Nephron progenitor cell (in vitro differentiated cells): ENCODE results near the gene MAGEA4.
A peak's percentile ranks its signal among the peaks of the same experiment; 100 is the strongest.

Experiments
- DNase-seq: peaks from one replicate; pipeline ENCODE4 v3.0.0; 2021
- H3K27ac Mint-ChIP-seq: 2 replicates; pipeline ENCODE4 v1.8.0; 2021; ENCODE audit warnings: mild to moderate bottlenecking, moderate library complexity, mixed read lengths
- H3K27me3 Mint-ChIP-seq: 2 replicates; pipeline ENCODE4 v1.8.0; 2021; ENCODE audit warnings: mild to moderate bottlenecking, low read depth, mixed read lengths; ENCODE audit not compliant: poor library complexity
- H3K36me3 Mint-ChIP-seq: 2 replicates; pipeline ENCODE4 v1.8.0; 2021; ENCODE audit warnings: low read depth, mixed read lengths
- H3K4me1 Mint-ChIP-seq: 2 replicates; pipeline ENCODE4 v1.8.0; 2021; ENCODE audit warnings: mixed read lengths
- H3K4me3 Mint-ChIP-seq: 2 replicates; pipeline ENCODE4 v1.8.0; 2021; ENCODE audit warnings: mild to moderate bottlenecking, moderate library complexity, mixed read lengths
- H3K9me3 Mint-ChIP-seq: 2 replicates; pipeline ENCODE4 v1.8.0; 2021; ENCODE audit warnings: mild to moderate bottlenecking, moderate library complexity, mixed read lengths
- TF ChIP-seq, protein P1 (sequence below): fragments of 200-600 bp; sonication (generic); IDR thresholded peaks from 2 replicates; pipeline ENCODE4 v1.5.0; 2021; ENCODE audit warnings: antibody characterized with exemption

MAGEA4 gene

DNA sequence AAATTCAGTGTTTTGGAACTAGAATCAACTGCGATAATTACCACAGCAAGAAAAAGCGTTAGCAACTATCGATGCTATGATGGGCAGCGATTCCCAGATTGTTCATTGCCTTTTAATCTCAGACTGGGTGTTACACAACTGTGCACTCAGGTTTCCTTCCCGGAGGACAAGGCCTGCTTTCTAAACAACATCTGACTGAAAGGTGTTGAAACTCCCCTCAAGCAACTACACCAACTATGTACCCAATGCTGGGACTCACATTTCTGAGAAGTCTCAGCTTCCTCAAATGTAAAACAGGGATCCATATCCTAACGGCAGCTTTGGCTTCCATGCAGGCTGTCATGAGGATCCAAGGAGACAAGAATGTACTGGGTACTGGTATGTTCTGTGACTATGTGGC, 53.5 kb downstream of the MAGEA4 start:
- H3K36me3 Mint-ChIP-seq: peaks cover 10% of the 10 kb centered on the region
- no peak for DNase-seq
- no peak overlapping the region for H3K27ac Mint-ChIP-seq
- H3K4me1 Mint-ChIP-seq: no peaks in the 10 kb centered on the region
- no peak overlapping the region for H3K4me3 Mint-ChIP-seq
- peaks cover 10% of the 10 kb centered on the region for H3K27me3 Mint-ChIP-seq
- peaks cover 57% of the 10 kb centered on the region for H3K9me3 Mint-ChIP-seq
- TF ChIP-seq, protein P1, sequence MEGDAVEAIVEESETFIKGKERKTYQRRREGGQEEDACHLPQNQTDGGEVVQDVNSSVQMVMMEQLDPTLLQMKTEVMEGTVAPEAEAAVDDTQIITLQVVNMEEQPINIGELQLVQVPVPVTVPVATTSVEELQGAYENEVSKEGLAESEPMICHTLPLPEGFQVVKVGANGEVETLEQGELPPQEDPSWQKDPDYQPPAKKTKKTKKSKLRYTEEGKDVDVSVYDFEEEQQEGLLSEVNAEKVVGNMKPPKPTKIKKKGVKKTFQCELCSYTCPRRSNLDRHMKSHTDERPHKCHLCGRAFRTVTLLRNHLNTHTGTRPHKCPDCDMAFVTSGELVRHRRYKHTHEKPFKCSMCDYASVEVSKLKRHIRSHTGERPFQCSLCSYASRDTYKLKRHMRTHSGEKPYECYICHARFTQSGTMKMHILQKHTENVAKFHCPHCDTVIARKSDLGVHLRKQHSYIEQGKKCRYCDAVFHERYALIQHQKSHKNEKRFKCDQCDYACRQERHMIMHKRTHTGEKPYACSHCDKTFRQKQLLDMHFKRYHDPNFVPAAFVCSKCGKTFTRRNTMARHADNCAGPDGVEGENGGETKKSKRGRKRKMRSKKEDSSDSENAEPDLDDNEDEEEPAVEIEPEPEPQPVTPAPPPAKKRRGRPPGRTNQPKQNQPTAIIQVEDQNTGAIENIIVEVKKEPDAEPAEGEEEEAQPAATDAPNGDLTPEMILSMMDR: no peak

DNA sequence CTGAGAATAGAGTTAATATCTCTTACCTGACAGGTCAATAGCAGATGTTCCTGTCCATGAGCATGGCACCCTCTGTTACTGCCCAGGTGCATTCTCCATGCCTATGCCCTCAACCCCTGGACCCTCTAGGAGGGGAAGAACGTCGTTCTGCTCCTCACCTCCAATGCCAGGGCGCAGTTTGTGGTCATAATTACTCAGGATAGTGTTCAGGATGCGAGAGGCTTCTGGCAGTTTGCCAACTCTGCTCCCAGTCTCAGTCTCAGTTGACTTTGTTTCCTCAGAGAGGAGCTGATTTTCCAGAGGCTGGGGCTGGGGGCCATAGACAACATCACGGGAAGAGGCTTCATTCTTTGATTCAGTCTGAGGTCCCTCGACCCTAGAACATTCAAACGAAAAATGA, 57.3 kb downstream of the MAGEA4 start:
- Mint-ChIP-seq H3K27ac (no peak overlapping the region), H3K36me3 (peaks cover 10% of the 10 kb centered on the region), H3K27me3 (peaks cover 24% of the 10 kb centered on the region), H3K4me3 (no peak overlapping the region), H3K9me3 (peaks cover 57% of the 10 kb centered on the region), H3K4me1 (peaks cover 10% of the 10 kb centered on the region)
- TF ChIP-seq, protein P1: no peak
- DNase-seq: no peak

DNA sequence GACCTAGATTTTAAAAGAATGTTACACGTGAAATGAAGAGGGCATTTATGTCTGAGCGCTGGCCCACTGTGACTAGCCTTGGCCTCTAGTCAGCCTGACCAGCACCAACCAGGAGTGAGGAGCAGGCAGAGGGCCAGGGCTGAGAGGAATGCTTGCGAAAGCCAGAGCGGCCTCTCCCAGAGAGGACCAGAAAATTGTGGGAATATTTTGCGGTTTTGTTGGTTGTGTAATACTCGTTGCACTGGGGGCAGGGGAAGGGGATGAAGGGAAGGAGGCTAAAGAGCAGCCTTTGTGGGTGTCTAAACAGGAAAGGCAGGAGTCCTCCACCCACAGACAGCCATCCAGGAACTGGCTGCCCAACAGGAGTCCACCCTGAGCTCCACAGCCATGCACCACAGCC, 58.0 kb downstream of the MAGEA4 start:
- peaks cover 60% of the 10 kb centered on the region for H3K9me3 Mint-ChIP-seq
- H3K4me3 Mint-ChIP-seq: no peak overlapping the region
- peaks cover 10% of the 10 kb centered on the region for H3K4me1 Mint-ChIP-seq
- no peak overlapping the region for H3K27ac Mint-ChIP-seq
- H3K36me3 Mint-ChIP-seq: peaks cover 10% of the 10 kb centered on the region
- DNase-seq: no peak
- TF ChIP-seq, protein P1: no peak
- H3K27me3 Mint-ChIP-seq: peaks cover 30% of the 10 kb centered on the region

DNA sequence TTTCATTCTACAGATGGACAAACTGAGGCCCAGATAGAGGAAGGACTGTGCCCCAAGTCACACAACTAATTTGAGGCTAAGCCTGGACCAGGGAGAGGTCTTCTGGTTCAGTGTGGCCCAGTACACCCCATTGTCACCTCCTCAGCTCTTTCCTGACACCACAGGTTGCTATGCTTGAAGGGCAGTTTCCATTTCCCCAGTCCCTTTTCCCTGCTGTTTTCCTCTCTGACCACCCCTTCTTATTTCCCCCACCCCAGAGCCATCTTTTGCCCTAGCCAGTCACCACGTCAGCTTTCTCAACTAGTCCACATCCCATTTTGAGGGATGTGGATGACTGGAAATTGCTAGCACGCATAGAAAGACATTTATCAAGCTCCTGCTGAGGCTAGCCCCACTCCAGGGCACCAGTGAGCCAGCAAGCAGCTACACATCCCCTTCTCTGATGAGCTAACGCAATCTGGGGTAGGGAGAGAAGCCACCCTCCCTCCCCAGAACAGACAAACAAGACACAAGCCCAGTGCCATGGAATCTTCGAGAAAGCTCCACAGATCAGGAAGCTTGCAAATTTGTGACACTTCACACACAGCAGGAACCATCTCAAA, 60.5 kb downstream of the MAGEA4 start:
- Mint-ChIP-seq H3K36me3 (peaks cover 10% of the 10 kb centered on the region), H3K27me3 (peaks cover 44% of the 10 kb centered on the region), H3K27ac (no peak overlapping the region), H3K4me1 (peaks cover 10% of the 10 kb centered on the region), H3K9me3 (peaks cover 66% of the 10 kb centered on the region), H3K4me3 (peak overlapping the region; percentile 67)
- TF ChIP-seq, protein P1: no peak
- DNase-seq: no peak

DNA sequence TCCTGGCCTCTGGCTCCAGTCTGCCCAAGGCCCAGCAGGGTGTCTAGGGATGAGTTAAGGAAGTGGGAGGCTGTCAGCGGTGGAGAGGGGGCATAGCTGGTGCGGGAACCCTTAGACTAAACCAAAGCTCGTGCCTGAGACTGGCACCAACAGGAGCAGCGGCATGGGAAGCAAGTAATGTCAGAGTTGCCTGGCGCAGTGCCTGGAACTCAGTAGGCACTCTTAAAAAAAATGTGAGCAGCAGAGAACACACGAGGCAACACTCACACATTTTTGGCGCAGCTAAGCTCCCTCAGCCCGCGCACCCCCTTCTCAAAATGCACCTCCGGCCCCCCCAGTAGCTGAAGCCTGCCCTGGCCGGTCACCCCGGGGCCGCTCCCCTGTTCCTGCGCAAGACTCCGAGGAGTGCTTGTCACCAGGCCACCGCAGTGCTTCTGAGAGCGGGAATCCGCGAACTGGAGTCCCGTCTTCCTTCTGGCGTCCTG, 61.2 kb downstream of the MAGEA4 start:
- H3K27ac Mint-ChIP-seq: no peak overlapping the region
- peaks cover 44% of the 10 kb centered on the region for H3K27me3 Mint-ChIP-seq
- H3K36me3 Mint-ChIP-seq: peaks cover 5% of the 10 kb centered on the region
- TF ChIP-seq, protein P1: no peak
- H3K9me3 Mint-ChIP-seq: peaks cover 59% of the 10 kb centered on the region
- peaks cover 10% of the 10 kb centered on the region for H3K4me1 Mint-ChIP-seq
- DNase-seq: peak; percentile 14
- H3K4me3 Mint-ChIP-seq: peak overlapping the region; percentile 67
